ENCODE measurements around the gene PTPRN2. TPM values are rescaled to one million over a fixed set of nuclear protein-coding genes. Genes with fewer than 3 reads are reported as not detected.

Gene PTPRN2
- total RNA-seq, 1 experiment from 2014 or later = 2.1 TPM

DNA sequence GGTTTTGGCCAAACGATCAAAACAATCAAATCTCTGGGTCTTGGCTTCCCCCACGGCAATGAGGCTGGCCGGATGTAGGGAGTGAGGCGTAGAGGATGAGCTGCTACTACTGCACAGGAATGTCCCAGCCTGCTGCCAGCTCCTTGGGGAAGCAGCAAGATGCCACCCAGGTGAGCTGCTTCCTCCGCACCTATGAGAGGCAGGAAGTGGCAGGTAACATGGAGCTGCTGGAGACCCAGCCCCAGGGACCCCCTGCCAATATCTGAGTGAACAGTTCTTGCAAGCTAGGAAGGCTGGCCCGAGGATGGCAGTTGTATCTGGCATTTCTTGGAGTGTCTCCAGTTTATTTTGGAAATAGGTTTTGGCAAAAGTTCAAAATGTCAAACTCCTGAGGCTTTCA lies 837.3 kb downstream of the PTPRN2 start:
- intact Hi-C loops (cut with micrococcal nuclease) = no loop called here
- no peaks in the 10 kb centered on the region for H3K79me2 ChIP-seq (ENCODE audit: insufficient read depth, low read length)
- no TSS peak for BruUV-seq (replicated peaks)
- CTCF ChIA-PET = no interaction called here
- RAD21 ChIA-PET (ENCODE audit: low non-redundant PET in 1 of 2, low total read pairs in 2 of 2, uncharacterized antibody in 2 of 2, unreplicated experiment in 2 of 2) = no interaction called here
- POLR2A ChIA-PET = no interaction called here
- H3K27me3 ChIP-seq (ENCODE audit: insufficient read depth, low read length) = no peaks in the 10 kb centered on the region
- H3K4me3 ChIP-seq (replicated peaks in 1 of 2; ENCODE audit: low read depth in 1 of 2, low read length in 2 of 2) = no peak overlapping the region
- no peak overlapping the region for H3K9ac ChIP-seq (ENCODE audit: low read length)
- no peak for ATAC-seq
- no peak overlapping the region for H3K27ac ChIP-seq (ENCODE audit: low read depth, low read length)
- H3K9me2 ChIP-seq (ENCODE audit: insufficient read depth) = no peaks in the 10 kb centered on the region
- H3K9me3 ChIP-seq (ENCODE audit: control insufficient read depth in 1 of 2, insufficient read depth in 1 of 2, low read depth in 1 of 2, low read length in 2 of 2) = no peaks in the 10 kb centered on the region
- H3K4me1 ChIP-seq (ENCODE audit: control insufficient read depth in 1 of 2, insufficient read depth in 2 of 2, low read length in 2 of 2) = no peaks in the 10 kb centered on the region
- no peaks in the 10 kb centered on the region for H4K20me1 ChIP-seq (ENCODE audit: insufficient read depth)
- TF ChIP-seq TCF7L2 (IDR thresholded peaks at IDR 0.05; ENCODE audit: borderline replicate concordance, extremely low read depth, insufficient read depth, insufficient read length) (no peak), ELF1 (IDR thresholded peaks at IDR 0.05; ENCODE audit: borderline replicate concordance, low read depth) (no peak), SIN3A (IDR thresholded peaks at IDR 0.05; ENCODE audit: low read depth) (no peak), JUND (IDR thresholded peaks at IDR 0.05) (no peak), ZFX (IDR thresholded peaks at IDR 0.05) (no peak), EGR1 (IDR thresholded peaks at IDR 0.05; ENCODE audit: low read depth) (no peak), RAD21 (IDR thresholded peaks at IDR 0.05; ENCODE audit: low read depth) (no peak), EZH2phosphoT487 (IDR thresholded peaks at IDR 0.05; ENCODE audit: borderline replicate concordance) (no peak), SP1 (IDR thresholded peaks at IDR 0.05; ENCODE audit: low read depth) (no peak)
- TF ChIP-seq, protein P1, sequence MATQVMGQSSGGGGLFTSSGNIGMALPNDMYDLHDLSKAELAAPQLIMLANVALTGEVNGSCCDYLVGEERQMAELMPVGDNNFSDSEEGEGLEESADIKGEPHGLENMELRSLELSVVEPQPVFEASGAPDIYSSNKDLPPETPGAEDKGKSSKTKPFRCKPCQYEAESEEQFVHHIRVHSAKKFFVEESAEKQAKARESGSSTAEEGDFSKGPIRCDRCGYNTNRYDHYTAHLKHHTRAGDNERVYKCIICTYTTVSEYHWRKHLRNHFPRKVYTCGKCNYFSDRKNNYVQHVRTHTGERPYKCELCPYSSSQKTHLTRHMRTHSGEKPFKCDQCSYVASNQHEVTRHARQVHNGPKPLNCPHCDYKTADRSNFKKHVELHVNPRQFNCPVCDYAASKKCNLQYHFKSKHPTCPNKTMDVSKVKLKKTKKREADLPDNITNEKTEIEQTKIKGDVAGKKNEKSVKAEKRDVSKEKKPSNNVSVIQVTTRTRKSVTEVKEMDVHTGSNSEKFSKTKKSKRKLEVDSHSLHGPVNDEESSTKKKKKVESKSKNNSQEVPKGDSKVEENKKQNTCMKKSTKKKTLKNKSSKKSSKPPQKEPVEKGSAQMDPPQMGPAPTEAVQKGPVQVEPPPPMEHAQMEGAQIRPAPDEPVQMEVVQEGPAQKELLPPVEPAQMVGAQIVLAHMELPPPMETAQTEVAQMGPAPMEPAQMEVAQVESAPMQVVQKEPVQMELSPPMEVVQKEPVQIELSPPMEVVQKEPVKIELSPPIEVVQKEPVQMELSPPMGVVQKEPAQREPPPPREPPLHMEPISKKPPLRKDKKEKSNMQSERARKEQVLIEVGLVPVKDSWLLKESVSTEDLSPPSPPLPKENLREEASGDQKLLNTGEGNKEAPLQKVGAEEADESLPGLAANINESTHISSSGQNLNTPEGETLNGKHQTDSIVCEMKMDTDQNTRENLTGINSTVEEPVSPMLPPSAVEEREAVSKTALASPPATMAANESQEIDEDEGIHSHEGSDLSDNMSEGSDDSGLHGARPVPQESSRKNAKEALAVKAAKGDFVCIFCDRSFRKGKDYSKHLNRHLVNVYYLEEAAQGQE (IDR thresholded peaks at IDR 0.05; ENCODE audit: low read depth) = no peak
- H2AFZ ChIP-seq (ENCODE audit: low read depth, low read length, poor library complexity, severe bottlenecking) = no peak overlapping the region
- no peaks in the 10 kb centered on the region for H3K36me3 ChIP-seq (ENCODE audit: control insufficient read depth in 1 of 2, insufficient read depth in 2 of 2, low read length in 2 of 2)
- no peak for DNase-seq (ENCODE audit: low read depth, low spot score)
- H3K4me2 ChIP-seq (ENCODE audit: low read length) = no peak overlapping the region
